ENCODE data around the gene MND1. TPM values are rescaled to one million over a fixed set of nuclear protein-coding genes. Genes with fewer than 3 reads are reported as not detected.

Gene MND1
- total and polyA plus RNA-seq, 2 donors (not counting 3 experiments of a cell fraction or from before 2014, with no cell fraction given): 0.66 to 7.7 TPM

GRCh38 chr4:153324046-153324445 is 20.4 kb upstream of the MND1 start:
- Histone ChIP-seq H3K27ac (ENCODE audit: insufficient read depth, low read depth, low read length) (no peak overlapping the region), H3K36me3 (ENCODE audit: control insufficient read depth in 2 of 2, extremely low read depth in 1 of 2, insufficient read depth in 2 of 2, low read length in 2 of 2) (no peaks in the 10 kb centered on the region), H3K4me3 (replicated peaks in 1 of 3; ENCODE audit: insufficient read depth in 1 of 3, low read depth in 1 of 3, low read length in 3 of 3) (no peak overlapping the region), H4K20me1 (replicated peaks; ENCODE audit: control insufficient read depth, extremely low read depth, insufficient read depth, low read length) (no peaks in the 10 kb centered on the region), H3K9me1 (replicated peaks; ENCODE audit: control insufficient read depth, extremely low read depth, insufficient read depth, low read length) (no peaks in the 10 kb centered on the region), H3K9me3 (replicated peaks; ENCODE audit: control insufficient read depth, insufficient read depth, low read length) (no peaks in the 10 kb centered on the region), H2AFZ (ENCODE audit: low read depth, low read length) (no peak overlapping the region), H3K79me2 (ENCODE audit: control insufficient read depth, insufficient read depth, low read length) (no peaks in the 10 kb centered on the region), H3K4me1 (ENCODE audit: control insufficient read depth, extremely low read depth, insufficient read depth, low read length) (peaks cover 19% of the 10 kb centered on the region), H3K4me2 (ENCODE audit: insufficient read depth, low read length) (no peak overlapping the region), H3K27me3 (ENCODE audit: control insufficient read depth in 2 of 2, insufficient read depth in 2 of 2, low read length in 2 of 2) (no peaks in the 10 kb centered on the region), H3K9ac (replicated peaks; ENCODE audit: extremely low read depth, insufficient read depth, low read length) (no peak overlapping the region)
- intact Hi-C loops (cut with micrococcal nuclease) (no loop called here), dilution Hi-C loops (cut with MboI; ENCODE audit: extremely low pct_ligation_motif_present, low sequenced_read_pairs) (no loop called here)
- ChIA-PET POLR2A (no interaction called here), CTCF (interaction anchor here (3.3 to 4.2 kb wide), 2 partner anchors 181 to 250 kb away, joined by 19 to 25 read pairs; no protein-coding TSS in a partner anchor)
- DNase-seq (ENCODE audit: low read depth, low spot score) (no peak), FAIRE-seq (no peak)
- TF ChIP-seq CTCF (IDR thresholded peaks at IDR 0.05; ENCODE audit: extremely low read depth in 1 of 2, insufficient read depth in 1 of 2, low read depth in 1 of 2, low read length in 2 of 2) (no peak), EZH2 (IDR thresholded peaks at IDR 0.05; ENCODE audit: borderline replicate concordance, low read depth, low read length, severe bottlenecking) (no peak), JUN (IDR thresholded peaks at IDR 0.05; ENCODE audit: borderline replicate concordance, insufficient read depth, insufficient read length, low read depth) (no peak), GATA2 (IDR thresholded peaks at IDR 0.05; ENCODE audit: insufficient read depth, insufficient read length, low read depth, low read length) (no peak), FOS (IDR thresholded peaks at IDR 0.05; ENCODE audit: borderline replicate concordance, insufficient read depth, low read length) (no peak), MYC (IDR thresholded peaks at IDR 0.05; ENCODE audit: low read depth, low read length) (no peak), POLR2A (IDR thresholded peaks at IDR 0.05; ENCODE audit: low read depth, low read length) (no peak), POLR2AphosphoS5 (IDR thresholded peaks at IDR 0.05; ENCODE audit: insufficient read depth, low read depth, low read length) (no peak)
- TF ChIP-seq, protein P1, sequence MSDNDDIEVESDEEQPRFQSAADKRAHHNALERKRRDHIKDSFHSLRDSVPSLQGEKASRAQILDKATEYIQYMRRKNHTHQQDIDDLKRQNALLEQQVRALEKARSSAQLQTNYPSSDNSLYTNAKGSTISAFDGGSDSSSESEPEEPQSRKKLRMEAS (IDR thresholded peaks at IDR 0.05; ENCODE audit: insufficient read depth, insufficient read length): no peak
- BruUV-seq (replicated peaks): no TSS peak

Data from endothelial cell of umbilical vein (primary cell).